ENCODE measurements around the gene ETV6.

- TF ChIP-seq CTCF (optimal IDR thresholded peaks at IDR 0.05 in 1 of 3, IDR thresholded peaks at IDR 0.05 in 1 of 3, conservative IDR thresholded peaks at IDR 0.05 in 1 of 3; ENCODE audit: extremely low read depth in 1 of 3, insufficient read depth in 2 of 3, low read length in 3 of 3) (no peak), EZH2 (IDR thresholded peaks at IDR 0.05; ENCODE audit: low read length) (no peak)
Measured at GRCh38 chr12:11758510-11759493, 109.3 kb downstream of the ETV6 start.
